Measurements from ENCODE around the gene HSFX2.
"Not testable (repeated sequence)": the region's sequence is repeated elsewhere in the genome, so short reads cannot be mapped to it uniquely, and the experiment has no call there.

Gene HSFX2

DNA sequence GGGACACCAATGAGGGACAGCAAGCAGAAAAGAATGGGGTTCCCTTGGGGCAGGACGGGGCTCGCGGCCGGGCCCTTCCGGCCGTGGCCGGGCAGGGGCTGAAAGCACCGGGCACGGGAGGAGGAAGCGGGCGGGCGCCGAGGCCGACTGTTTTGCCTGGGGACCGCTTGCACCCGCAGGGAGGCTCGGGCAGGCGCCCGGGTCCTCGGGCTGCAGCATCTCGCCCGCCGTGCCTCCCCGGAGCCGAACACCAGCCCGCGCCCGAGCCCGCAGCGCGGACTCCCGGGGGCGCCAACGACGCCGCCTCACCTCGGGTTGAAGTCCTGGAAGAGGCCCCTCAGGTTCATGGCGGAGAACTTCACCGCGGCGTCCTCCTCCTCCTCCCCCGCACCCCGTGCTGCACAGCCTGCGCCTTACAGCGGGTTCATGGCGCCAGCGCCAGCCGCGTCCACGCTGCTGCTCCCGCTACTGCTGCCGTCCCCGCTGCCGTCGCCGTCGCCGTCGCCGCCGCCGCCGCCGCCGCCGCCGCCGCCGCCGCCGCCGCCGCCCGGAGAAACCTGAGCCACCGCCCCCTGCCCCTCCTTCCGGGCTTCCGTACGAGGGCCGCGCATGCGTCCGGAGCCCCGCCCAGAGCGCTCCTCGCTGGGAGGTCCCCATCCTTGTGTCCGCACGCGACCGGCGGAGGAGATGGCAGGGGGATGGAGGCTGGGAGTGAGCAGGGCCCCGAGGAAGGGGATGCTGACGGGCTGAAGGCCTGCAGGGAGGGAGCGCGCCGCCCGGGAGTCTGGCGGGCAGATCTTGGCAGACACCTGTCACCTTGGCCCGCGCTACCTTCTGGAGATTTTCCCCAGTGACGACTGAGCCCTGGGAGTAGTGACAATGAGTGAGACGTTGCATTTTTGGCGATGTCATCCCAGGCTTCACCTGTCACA, 36.4 kb upstream of the HSFX2 start, which contains the start of gene TMEM185A:
TSS of gene TMEM185A (minus strand) at position 559 of the 932 bp plus-strand sequence. CDS start at position 347, 212 bp downstream.
- TF ChIP-seq CTCF (conservative IDR thresholded peaks at IDR 0.05; ENCODE audit: low read length) = no peak
- H3K4me3 ChIP-seq (ENCODE audit: low read length) = peak within 1 kb of the TSS; percentile 67
- DNase-seq (ENCODE audit: low read depth) = peak; percentile 31

DNA sequence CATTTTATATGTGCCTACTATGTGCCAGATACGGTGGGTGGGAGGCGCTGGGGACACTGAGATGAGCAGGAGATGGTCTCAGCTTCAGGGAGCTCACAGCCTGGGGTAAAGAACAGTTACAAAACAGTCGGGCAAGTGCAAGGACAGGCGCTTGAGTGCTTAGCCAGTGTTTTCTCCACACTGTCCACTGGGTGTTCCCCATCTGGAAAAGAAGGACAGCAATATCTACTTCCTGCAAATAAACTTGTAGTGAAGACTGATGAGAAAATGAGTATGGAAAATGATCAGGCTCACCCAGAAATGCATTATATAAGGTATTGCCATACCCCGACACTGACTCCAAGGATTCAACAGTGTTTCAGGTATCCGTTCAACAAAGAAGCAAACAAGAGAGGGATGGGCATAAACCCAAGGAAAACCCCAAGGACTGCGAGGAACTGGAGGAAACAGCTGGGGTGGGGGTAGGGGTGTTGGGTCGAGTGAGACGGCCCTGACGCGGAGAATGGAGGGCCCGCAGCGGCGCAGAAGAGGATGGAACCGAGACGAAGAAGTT, 35.6 kb upstream of the HSFX2 start:
- H3K4me3 ChIP-seq (ENCODE audit: low read length) = peak overlapping the region; percentile 67
- DNase-seq (ENCODE audit: low read depth) = peak; percentile 61
- peak; percentile 48 for TF ChIP-seq CTCF (conservative IDR thresholded peaks at IDR 0.05; ENCODE audit: low read length)

DNA sequence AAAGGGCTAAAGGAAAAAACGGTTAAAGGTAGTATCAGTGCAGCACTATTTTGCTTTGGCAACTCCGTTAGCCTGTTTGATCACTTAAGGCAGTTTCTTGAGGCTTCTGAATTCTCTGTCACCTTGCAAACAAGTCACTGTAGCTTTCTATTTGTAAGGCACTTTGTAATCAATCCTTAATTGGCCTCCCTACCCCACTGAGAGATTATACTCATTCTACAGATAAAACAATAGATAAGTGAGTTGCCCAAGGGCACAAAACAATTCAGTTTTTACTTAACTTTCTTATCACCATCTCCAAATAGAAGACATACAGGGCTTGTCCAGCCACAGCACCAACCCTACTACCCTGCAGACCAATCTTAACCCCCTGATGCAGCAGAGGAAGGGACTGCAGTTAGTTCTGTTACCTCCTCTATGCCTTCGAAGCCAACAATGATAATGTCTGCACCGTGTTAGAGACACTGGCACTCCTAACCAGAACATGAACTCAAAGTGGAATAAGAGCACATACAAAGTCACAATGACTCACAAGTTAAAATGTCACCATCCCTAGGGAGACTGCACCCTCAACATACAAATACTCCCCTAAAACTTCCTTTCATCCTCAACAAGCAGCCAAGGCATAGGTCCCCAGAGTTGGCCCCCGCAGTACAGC, 34.7 kb upstream of the HSFX2 start:
- DNase-seq (ENCODE audit: low read depth) = no peak
- H3K4me3 ChIP-seq (ENCODE audit: low read length) = no peak overlapping the region; the same call in 1 of the 2 replicates
- no peak for TF ChIP-seq CTCF (conservative IDR thresholded peaks at IDR 0.05; ENCODE audit: low read length)

GRCh38 chrX:149628768-149629167, 33.7 kb upstream of the HSFX2 start:
- no peak for TF ChIP-seq CTCF (conservative IDR thresholded peaks at IDR 0.05; ENCODE audit: low read length)
- no peak overlapping the region for H3K4me3 ChIP-seq (ENCODE audit: low read length)
- DNase-seq (ENCODE audit: low read depth) = no peak

- DNase-seq (ENCODE audit: low read depth) = no peak
- no peak overlapping the region for H3K4me3 ChIP-seq (ENCODE audit: low read length)
- TF ChIP-seq CTCF (conservative IDR thresholded peaks at IDR 0.05; ENCODE audit: low read length) = no peak
Measured at GRCh38 chrX:149628280-149628679, 33.2 kb upstream of the HSFX2 start.

DNA sequence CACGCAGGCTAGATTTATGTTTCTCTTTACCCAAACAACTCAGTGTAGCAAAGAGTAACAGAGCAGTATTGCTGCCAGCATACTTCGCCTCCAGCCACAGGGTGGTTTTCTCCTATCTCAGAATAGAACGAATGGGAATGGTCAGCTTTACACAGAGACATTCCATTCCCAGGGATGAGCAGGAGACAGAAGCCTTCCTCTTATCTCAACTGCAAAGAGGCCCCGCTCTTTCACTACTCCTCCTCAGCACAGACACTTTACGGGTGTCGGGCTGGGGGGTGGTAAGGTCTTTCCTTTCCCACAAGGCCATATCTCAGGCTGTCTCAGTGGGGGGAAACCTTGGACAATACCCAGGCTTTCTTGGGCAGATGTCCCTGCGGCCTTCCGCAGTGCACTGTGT, 31.7 kb upstream of the HSFX2 start:
- DNase-seq (ENCODE audit: low read depth); H3K4me3 ChIP-seq (ENCODE audit: low read length): not testable (repeated sequence)

DNA sequence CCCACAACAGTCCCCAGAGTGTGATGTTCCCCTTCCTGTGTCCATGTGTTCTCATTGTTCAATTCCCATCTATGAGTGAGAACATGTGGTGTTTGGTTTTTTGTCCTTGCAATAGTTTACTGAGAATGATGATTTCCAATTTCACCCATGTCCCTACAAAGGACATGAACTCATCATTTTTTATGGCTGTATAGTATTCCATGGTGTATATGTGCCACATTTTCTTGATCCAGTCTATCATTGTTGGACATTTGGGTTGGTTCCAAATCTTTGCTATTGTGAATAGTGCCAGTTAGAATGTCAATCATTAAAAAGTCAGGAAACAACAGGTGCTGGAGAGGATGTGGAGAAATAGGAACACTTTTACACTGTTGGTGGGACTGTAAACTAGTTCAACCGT, 24.5 kb upstream of the HSFX2 start:
- not testable (repeated sequence) for H3K4me3 ChIP-seq (ENCODE audit: low read length); DNase-seq (ENCODE audit: low read depth)

- H3K4me3 ChIP-seq (ENCODE audit: low read length) = no peak overlapping the region
- TF ChIP-seq CTCF (conservative IDR thresholded peaks at IDR 0.05; ENCODE audit: low read length) = no peak
- no peak for DNase-seq (ENCODE audit: low read depth)
Measured at GRCh38 chrX:149618871-149619270, 23.8 kb upstream of the HSFX2 start.
